ENCODE results near the gene SMYD3. TPM values are rescaled to one million over a fixed set of nuclear protein-coding genes. Genes with fewer than 3 reads are reported as not detected.

Gene SMYD3
- total and polyA plus RNA-seq, 9 of the 15 experiments (the other 6 are each of a cell fraction or from before 2014, with no cell fraction given) = 128 to 440 (median 197) TPM

DNA sequence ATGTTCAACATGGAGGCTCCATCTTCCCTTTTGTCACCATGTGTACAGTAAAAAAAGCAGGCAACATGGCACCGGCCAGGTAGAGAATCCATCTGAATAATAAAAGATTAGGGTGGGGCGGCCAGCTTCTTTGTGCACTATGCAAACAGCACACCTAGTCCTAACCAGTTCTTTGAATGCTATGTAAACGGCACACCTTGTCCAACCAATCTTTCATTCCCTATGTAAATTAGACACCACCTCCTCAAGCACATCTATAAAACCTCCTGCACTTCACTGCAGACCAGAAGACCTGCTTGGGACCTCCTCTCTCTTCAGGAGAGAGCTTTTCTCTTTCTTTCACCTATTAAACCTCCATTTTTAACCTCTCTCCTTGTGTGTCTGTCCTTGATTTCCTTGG, 30.8 kb upstream of the SMYD3 start:
- Histone ChIP-seq H3K9me1 (ENCODE audit: control insufficient read depth, insufficient read depth, low read length) (no peaks in the 10 kb centered on the region), H3K27ac (ENCODE audit: extremely low read depth, low read depth, low read length) (no peak overlapping the region), H2AFZ (ENCODE audit: low read depth, low read length) (no peak overlapping the region), H3K36me3 (ENCODE audit: control insufficient read depth, insufficient read depth, low read length) (peaks cover 26% of the 10 kb centered on the region), H3K9ac (ENCODE audit: insufficient read depth in 1 of 2, low read depth in 2 of 2, low read length in 2 of 2) (no peak overlapping the region), H4K20me1 (replicated peaks; ENCODE audit: control insufficient read depth, insufficient read depth, low read length) (no peaks in the 10 kb centered on the region), H3K4me2 (ENCODE audit: insufficient read depth, low read length) (no peak overlapping the region), H3K4me1 (replicated peaks in 1 of 2; ENCODE audit: control insufficient read depth in 2 of 2, insufficient read depth in 2 of 2, low read length in 2 of 2) (no peaks in the 10 kb centered on the region), H3K27me3 (ENCODE audit: control insufficient read depth in 2 of 2, insufficient read depth in 2 of 2, low read length in 2 of 2) (peaks cover 3 to 8% of the 10 kb centered on the region in 2 experiments; a peak in 3 of 5 replicates), H3K9me3 (replicated peaks; ENCODE audit: control insufficient read depth, insufficient read depth, low read depth, low read length) (no peaks in the 10 kb centered on the region), H3K4me3 (no peak overlapping the region), H3K79me2 (ENCODE audit: control insufficient read depth, insufficient read depth, low read length) (no peaks in the 10 kb centered on the region)
- FAIRE-seq = no peak
- in situ Hi-C loops (cut with MboI) = no loop called here
- DNase-seq (ENCODE audit: extremely low read depth in 1 of 4, low spot score in 3 of 4) = no peak
- WGBS (ENCODE audit: insufficient coverage, low coverage, missing lambda C conversion rate) = 65% methylated on average over 3 of the region's 3 CpGs
- no peak for ATAC-seq
- TF ChIP-seq ELF1 (tag; IDR thresholded peaks at IDR 0.05) = no peak
- TF ChIP-seq EP300 (IDR thresholded peaks at IDR 0.05; ENCODE audit: low read length) = no peak
- no peak for TF ChIP-seq ZNF764 (CRISPR knock-in tag; IDR thresholded peaks at IDR 0.05; ENCODE audit: low read depth)
- TF ChIP-seq ZNF668 (CRISPR knock-in tag; IDR thresholded peaks at IDR 0.05) = no peak
- ChIA-PET POLR2A (no interaction called here), CTCF (ENCODE audit: low intra/inter-chr PET ratio) (no interaction called here)
- BruUV-seq (replicated peaks) = no TSS peak
- intact Hi-C loops (cut with micrococcal nuclease) = no loop called here

DNA sequence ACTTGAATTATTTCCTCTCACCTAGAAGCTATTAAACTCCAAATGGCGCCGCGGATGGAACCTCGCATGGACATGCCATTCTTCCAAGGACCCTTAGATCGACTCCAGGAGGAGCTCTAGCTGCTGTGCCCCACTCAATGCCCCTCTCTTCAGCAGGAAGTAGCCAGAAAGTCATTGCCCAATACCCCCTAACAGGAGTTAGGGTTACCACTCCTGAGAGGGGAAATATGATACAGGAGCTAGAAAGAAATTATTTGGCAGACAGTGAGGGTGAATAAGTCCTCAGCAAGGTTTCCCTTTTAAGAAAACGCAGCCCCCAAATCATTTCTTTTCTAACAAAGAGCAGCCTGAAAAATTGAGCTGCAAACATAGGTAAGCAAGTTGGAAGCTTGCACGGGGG, 30.4 kb upstream of the SMYD3 start:
- H3K9me3 ChIP-seq (replicated peaks; ENCODE audit: control insufficient read depth, insufficient read depth, low read depth, low read length) = no peaks in the 10 kb centered on the region
- H3K4me3 ChIP-seq = no peak overlapping the region
- peaks cover 3 to 8% of the 10 kb centered on the region in 2 experiments; a peak in 3 of 5 replicates for H3K27me3 ChIP-seq (ENCODE audit: control insufficient read depth in 2 of 2, insufficient read depth in 2 of 2, low read length in 2 of 2)
- no peak overlapping the region for H3K4me2 ChIP-seq (ENCODE audit: insufficient read depth, low read length)
- no peak overlapping the region for H3K9ac ChIP-seq (ENCODE audit: insufficient read depth in 1 of 2, low read depth in 2 of 2, low read length in 2 of 2)
- H3K9me1 ChIP-seq (ENCODE audit: control insufficient read depth, insufficient read depth, low read length) = no peaks in the 10 kb centered on the region
- no peaks in the 10 kb centered on the region for H3K79me2 ChIP-seq (ENCODE audit: control insufficient read depth, insufficient read depth, low read length)
- POLR2A ChIA-PET = no interaction called here
- CTCF ChIA-PET (ENCODE audit: low intra/inter-chr PET ratio) = no interaction called here
- BruUV-seq (replicated peaks) = no TSS peak
- H3K27ac ChIP-seq (ENCODE audit: extremely low read depth, low read depth, low read length) = no peak overlapping the region
- no peak overlapping the region for H2AFZ ChIP-seq (ENCODE audit: low read depth, low read length)
- ATAC-seq (no peak), FAIRE-seq (no peak), DNase-seq (ENCODE audit: extremely low read depth in 1 of 4, low spot score in 3 of 4) (no peak)
- in situ Hi-C loops (cut with MboI) (no loop called here), intact Hi-C loops (cut with micrococcal nuclease) (no loop called here)
- WGBS (ENCODE audit: insufficient coverage, low coverage, missing lambda C conversion rate) = 67% methylated on average over 7 of the region's 7 CpGs
- H4K20me1 ChIP-seq (replicated peaks; ENCODE audit: control insufficient read depth, insufficient read depth, low read length) = no peaks in the 10 kb centered on the region
- H3K4me1 ChIP-seq (replicated peaks in 1 of 2; ENCODE audit: control insufficient read depth in 2 of 2, insufficient read depth in 2 of 2, low read length in 2 of 2) = no peaks in the 10 kb centered on the region
- peaks cover 22% of the 10 kb centered on the region for H3K36me3 ChIP-seq (ENCODE audit: control insufficient read depth, insufficient read depth, low read length)
- TF ChIP-seq ZKSCAN3 (CRISPR knock-in tag; IDR thresholded peaks at IDR 0.05) (no peak), NFATC3 (IDR thresholded peaks at IDR 0.05) (no peak), PTRF (tag; IDR thresholded peaks at IDR 0.05) (no peak), MCM7 (IDR thresholded peaks at IDR 0.05) (no peak), RB1 (IDR thresholded peaks at IDR 0.05; ENCODE audit: low read depth) (no peak)
- TF ChIP-seq, protein P1, sequence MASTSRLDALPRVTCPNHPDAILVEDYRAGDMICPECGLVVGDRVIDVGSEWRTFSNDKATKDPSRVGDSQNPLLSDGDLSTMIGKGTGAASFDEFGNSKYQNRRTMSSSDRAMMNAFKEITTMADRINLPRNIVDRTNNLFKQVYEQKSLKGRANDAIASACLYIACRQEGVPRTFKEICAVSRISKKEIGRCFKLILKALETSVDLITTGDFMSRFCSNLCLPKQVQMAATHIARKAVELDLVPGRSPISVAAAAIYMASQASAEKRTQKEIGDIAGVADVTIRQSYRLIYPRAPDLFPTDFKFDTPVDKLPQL (IDR thresholded peaks at IDR 0.05; ENCODE audit: extremely low read depth, insufficient read length) = no peak
- TF ChIP-seq, protein P2, sequence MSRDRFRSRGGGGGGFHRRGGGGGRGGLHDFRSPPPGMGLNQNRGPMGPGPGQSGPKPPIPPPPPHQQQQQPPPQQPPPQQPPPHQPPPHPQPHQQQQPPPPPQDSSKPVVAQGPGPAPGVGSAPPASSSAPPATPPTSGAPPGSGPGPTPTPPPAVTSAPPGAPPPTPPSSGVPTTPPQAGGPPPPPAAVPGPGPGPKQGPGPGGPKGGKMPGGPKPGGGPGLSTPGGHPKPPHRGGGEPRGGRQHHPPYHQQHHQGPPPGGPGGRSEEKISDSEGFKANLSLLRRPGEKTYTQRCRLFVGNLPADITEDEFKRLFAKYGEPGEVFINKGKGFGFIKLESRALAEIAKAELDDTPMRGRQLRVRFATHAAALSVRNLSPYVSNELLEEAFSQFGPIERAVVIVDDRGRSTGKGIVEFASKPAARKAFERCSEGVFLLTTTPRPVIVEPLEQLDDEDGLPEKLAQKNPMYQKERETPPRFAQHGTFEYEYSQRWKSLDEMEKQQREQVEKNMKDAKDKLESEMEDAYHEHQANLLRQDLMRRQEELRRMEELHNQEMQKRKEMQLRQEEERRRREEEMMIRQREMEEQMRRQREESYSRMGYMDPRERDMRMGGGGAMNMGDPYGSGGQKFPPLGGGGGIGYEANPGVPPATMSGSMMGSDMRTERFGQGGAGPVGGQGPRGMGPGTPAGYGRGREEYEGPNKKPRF (IDR thresholded peaks at IDR 0.05; ENCODE audit: low read depth, low read length) = no peak

Data from K562 (cell line).